Neutrophil (primary cell): ENCODE data around the gene ATG9B.

Source experiments
- H3K27ac ChIP-seq: fragments of 200-600 bp; sonication (generic); 2 replicates; pipeline ENCODE4 v1.5.1; 2016; ENCODE audit warnings: mild to moderate bottlenecking, moderate library complexity
- H3K27me3 ChIP-seq: fragments of 200-600 bp; sonication (generic); 2 replicates; pipeline ENCODE4 v1.6.0; 2016; ENCODE audit warnings: mild to moderate bottlenecking
- H3K36me3 ChIP-seq: fragments of 200-600 bp; sonication (generic); 2 replicates; pipeline ENCODE4 v1.5.1; 2017
- H3K4me1 ChIP-seq, 2 experiments: fragments of 200-600 bp in 1 of 2; sonication (generic) in 1 of 2; 1 replicate in 1 of 2; 2 replicates in 1 of 2; pipeline versions ENCODE4 v1.5.1 to v1.6.1; 2013 to 2016; ENCODE audit warnings: low read depth in 1 of 2, low read length in 1 of 2, mild to moderate bottlenecking in 1 of 2, moderate library complexity in 1 of 2; ENCODE audit not compliant: control insufficient read depth in 1 of 2, insufficient read depth in 1 of 2
- H3K4me3 ChIP-seq, 2 experiments: fragments of 200-600 bp in 1 of 2; sonication (generic) in 1 of 2; 1 replicate in 1 of 2; 2 replicates in 1 of 2; pipeline ENCODE4 v1.5.1; 2013 to 2016; ENCODE audit warnings: low read depth in 1 of 2, low read length in 1 of 2, mild to moderate bottlenecking in 1 of 2, moderate library complexity in 1 of 2
- H3K9me3 ChIP-seq: fragments of 200-600 bp; sonication (generic); 2 replicates; pipeline ENCODE4 v1.5.1; 2016
- TF ChIP-seq, protein P1 (sequence below): fragments of 200-600 bp; sonication (generic); IDR thresholded peaks from 2 replicates; pipeline ENCODE4 v1.5.1; 2016; ENCODE audit warnings: antibody characterized with exemption

Gene ATG9B

DNA sequence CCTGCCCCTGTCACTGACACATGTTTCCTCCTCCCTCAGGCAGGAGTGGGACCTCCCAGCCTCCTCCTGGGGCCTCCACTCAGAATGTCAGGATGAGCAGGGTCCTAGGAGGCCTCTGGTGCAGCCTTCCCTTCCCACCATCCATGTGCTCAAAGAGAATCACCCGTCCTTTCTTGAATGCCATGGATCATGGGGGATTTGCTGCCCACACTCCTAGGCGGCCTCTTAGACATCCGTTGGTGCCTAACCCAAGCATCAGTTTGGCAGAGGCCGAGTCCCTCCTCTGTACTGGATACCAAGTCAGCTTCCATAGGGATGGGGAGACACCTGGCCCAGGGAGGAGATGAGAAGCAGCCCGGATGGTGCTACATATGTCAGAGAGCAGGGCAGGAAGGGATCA, 26.5 kb downstream of the ATG9B start:
- Histone ChIP-seq H3K4me3 (no peak overlapping the region), H3K27me3 (peaks cover 66% of the 10 kb centered on the region), H3K27ac (no peak overlapping the region), H3K36me3 (no peaks in the 10 kb centered on the region), H3K9me3 (no peaks in the 10 kb centered on the region), H3K4me1 (no peaks in the 10 kb centered on the region)
- TF ChIP-seq, protein P1, sequence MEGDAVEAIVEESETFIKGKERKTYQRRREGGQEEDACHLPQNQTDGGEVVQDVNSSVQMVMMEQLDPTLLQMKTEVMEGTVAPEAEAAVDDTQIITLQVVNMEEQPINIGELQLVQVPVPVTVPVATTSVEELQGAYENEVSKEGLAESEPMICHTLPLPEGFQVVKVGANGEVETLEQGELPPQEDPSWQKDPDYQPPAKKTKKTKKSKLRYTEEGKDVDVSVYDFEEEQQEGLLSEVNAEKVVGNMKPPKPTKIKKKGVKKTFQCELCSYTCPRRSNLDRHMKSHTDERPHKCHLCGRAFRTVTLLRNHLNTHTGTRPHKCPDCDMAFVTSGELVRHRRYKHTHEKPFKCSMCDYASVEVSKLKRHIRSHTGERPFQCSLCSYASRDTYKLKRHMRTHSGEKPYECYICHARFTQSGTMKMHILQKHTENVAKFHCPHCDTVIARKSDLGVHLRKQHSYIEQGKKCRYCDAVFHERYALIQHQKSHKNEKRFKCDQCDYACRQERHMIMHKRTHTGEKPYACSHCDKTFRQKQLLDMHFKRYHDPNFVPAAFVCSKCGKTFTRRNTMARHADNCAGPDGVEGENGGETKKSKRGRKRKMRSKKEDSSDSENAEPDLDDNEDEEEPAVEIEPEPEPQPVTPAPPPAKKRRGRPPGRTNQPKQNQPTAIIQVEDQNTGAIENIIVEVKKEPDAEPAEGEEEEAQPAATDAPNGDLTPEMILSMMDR: no peak

GRCh38 chr7:150997075-150997511, 27.2 kb downstream of the ATG9B start:
- Histone ChIP-seq H3K27ac (no peak overlapping the region), H3K4me3 (no peak overlapping the region), H3K4me1 (no peaks in the 10 kb centered on the region), H3K9me3 (no peaks in the 10 kb centered on the region), H3K36me3 (no peaks in the 10 kb centered on the region), H3K27me3 (peaks cover 66% of the 10 kb centered on the region)
- TF ChIP-seq, protein P1: no peak

GRCh38 chr7:150996376-150997074, 27.8 kb downstream of the ATG9B start:
- no peak overlapping the region for H3K4me3 ChIP-seq
- no peaks in the 10 kb centered on the region for H3K9me3 ChIP-seq
- H3K36me3 ChIP-seq: no peaks in the 10 kb centered on the region
- peaks cover 67% of the 10 kb centered on the region for H3K27me3 ChIP-seq
- H3K4me1 ChIP-seq: no peaks in the 10 kb centered on the region
- TF ChIP-seq, protein P1: no peak
- H3K27ac ChIP-seq: no peak overlapping the region

DNA sequence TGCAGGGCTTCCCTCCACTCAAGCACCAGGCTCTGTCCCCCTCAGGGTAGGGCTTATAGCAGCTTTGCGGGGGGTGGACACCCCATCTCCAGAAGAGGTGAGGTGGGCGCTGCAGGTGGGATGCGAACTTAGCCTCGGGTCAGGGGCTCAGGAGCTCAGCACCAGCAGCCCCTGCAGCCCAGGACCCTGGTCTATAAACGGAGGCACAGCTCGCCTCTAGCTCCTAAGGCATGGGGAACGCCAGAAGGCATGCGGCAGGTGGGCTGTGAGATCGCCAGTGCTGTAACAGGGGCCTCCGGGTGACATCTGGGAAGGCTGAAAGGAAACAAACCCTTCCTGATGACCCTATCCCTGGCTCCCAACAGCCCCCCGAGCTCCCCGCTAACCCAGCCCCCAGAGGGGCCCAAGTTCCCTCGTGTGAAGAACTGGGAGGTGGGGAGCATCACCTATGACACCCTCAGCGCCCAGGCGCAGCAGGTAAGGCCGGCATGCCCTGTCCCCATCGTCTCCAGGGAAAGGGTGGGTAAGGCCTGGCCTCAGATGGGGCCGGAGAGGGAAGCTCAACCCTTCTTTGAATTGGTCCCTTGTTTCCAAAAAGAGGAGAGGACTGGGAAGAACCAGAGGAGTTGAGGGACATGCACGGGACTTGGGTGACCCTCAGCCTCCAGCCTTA, 29.3 kb downstream of the ATG9B start:
- Histone ChIP-seq H3K36me3 (no peaks in the 10 kb centered on the region), H3K27ac (no peak overlapping the region), H3K9me3 (no peaks in the 10 kb centered on the region), H3K4me1 (no peaks in the 10 kb centered on the region), H3K4me3 (no peak overlapping the region), H3K27me3 (peaks cover 70% of the 10 kb centered on the region)
- TF ChIP-seq, protein P1: no peak

DNA sequence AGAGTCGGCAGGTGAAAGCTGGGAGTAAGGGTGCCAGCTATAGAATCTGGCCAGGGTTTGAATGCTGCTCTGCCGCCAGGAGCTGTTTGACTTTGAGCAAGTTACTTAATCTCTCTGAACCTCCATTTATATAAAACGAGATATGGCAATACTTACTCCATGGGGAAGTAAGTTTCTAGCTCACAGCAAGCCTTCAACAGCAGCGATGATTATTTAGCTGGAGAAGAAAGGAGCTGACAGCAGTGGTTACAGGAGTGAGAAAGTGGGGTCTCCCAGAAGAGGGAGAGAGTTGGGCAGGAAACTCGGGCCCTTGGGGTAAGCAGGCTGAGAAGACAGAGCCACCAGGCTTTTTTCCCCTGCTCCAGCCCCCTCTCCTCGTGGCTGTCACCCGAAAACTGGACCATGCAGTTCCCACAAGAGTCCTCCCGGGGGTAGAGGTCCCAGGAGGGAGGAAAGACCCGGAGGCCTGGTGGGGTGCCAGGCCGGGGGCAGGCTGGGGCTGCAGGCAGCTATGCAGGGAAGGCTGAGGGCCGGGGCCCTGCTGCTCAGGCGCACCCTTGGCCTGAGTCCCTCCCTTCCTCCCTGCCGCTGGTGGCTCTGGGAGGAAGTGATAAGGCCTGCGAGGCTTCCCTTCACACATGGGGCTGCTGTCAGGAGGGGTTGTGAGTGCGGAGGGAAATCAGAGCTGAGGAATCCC, 30.0 kb downstream of the ATG9B start:
- no peak overlapping the region for H3K27ac ChIP-seq
- H3K4me3 ChIP-seq: no peak overlapping the region

More for the DNA sequence above, 30.0 kb downstream of the ATG9B start:
- H3K9me3 ChIP-seq: no peaks in the 10 kb centered on the region
- TF ChIP-seq, protein P1: no peak
- H3K27me3 ChIP-seq: peaks cover 74% of the 10 kb centered on the region
- no peaks in the 10 kb centered on the region for H3K4me1 ChIP-seq
- no peaks in the 10 kb centered on the region for H3K36me3 ChIP-seq
